Suppressor macrophage (primary cell): ENCODE measurements around the gene C22orf31.

ENCODE experiments used
- DNase-seq, 4 experiments: peaks; one replicate each; pipeline ENCODE4 v3.0.0-alpha.2; 2020 to 2022

The C22orf31 gene

GRCh38 chr22:29029202-29030000 lies 32.2 kb downstream of the C22orf31 start:
- DNase-seq: no peak

- DNase-seq: no peak
Measured at GRCh38 chr22:29028468-29028867, 33.2 kb downstream of the C22orf31 start.

GRCh38 chr22:29026579-29026978 lies 35.1 kb downstream of the C22orf31 start:
- DNase-seq: no peak

GRCh38 chr22:29023172-29023796 lies 38.3 kb downstream of the C22orf31 start:
- DNase-seq: peak in 1 of 4 experiments; percentile 6

- DNase-seq: no peak
Measured at GRCh38 chr22:29022101-29022817, 39.4 kb downstream of the C22orf31 start.

- DNase-seq: no peak
Measured at GRCh38 chr22:29018293-29019189, 43.1 kb downstream of the C22orf31 start.

- DNase-seq: no peak
Measured at GRCh38 chr22:29016067-29016938, 45.3 kb downstream of the C22orf31 start.

GRCh38 chr22:29014773-29015172 lies 46.9 kb downstream of the C22orf31 start:
- DNase-seq: no peak

- no peak for DNase-seq
Measured at GRCh38 chr22:29014293-29014692, 47.3 kb downstream of the C22orf31 start.

- DNase-seq: no peak
Measured at GRCh38 chr22:29012952-29013351, 48.7 kb downstream of the C22orf31 start.

GRCh38 chr22:29012101-29012433 lies 49.6 kb downstream of the C22orf31 start:
- DNase-seq: no peak

GRCh38 chr22:29011240-29012100 lies 50.2 kb downstream of the C22orf31 start:
- no peak for DNase-seq

GRCh38 chr22:29009148-29009547 lies 52.5 kb downstream of the C22orf31 start:
- DNase-seq: no peak
